KMS-11 (cell line): Measurements from ENCODE around the gene LARP4B.
A peak's percentile ranks its signal among the peaks of the same experiment; 100 is the strongest.

Source experiments
- H2AFZ ChIP-seq: fragments of 200-600 bp; sonication (generic); 2 replicates; pipeline ENCODE4 v1.6.1; 2016; ENCODE audit warnings: antibody characterized with exemption, mixed run types, low read depth
- H3K27ac ChIP-seq: fragments of 200-600 bp; sonication (generic); 2 replicates; pipeline ENCODE4 v1.6.1; 2016; ENCODE audit warnings: mild to moderate bottlenecking, mixed run types
- H3K27me3 ChIP-seq: fragments of 200-600 bp; sonication (generic); 2 replicates; pipeline ENCODE4 v1.6.1; 2017; ENCODE audit warnings: mild to moderate bottlenecking, low read depth, mixed run types, moderate library complexity; ENCODE audit not compliant: insufficient read depth
- H3K36me3 ChIP-seq: fragments of 200-600 bp; sonication (generic); 2 replicates; pipeline ENCODE4 v1.6.1; 2017; ENCODE audit warnings: mild to moderate bottlenecking, mixed run types; ENCODE audit not compliant: insufficient read depth
- H3K4me1 ChIP-seq: fragments of 200-600 bp; sonication (generic); 2 replicates; pipeline ENCODE4 v1.6.1; 2016; ENCODE audit warnings: mild to moderate bottlenecking, low read depth, mixed run types; ENCODE audit not compliant: poor library complexity, severe bottlenecking
- H3K4me2 ChIP-seq: fragments of 200-600 bp; sonication (generic); 2 replicates; pipeline ENCODE4 v1.7.0; 2016; ENCODE audit warnings: mild to moderate bottlenecking, mixed run types
- H3K4me3 ChIP-seq: fragments of 200-600 bp; sonication (generic); IDR thresholded peaks from 2 replicates; pipeline ENCODE4 v1.6.1; 2017; ENCODE audit warnings: low read depth, low read length, mixed read lengths; ENCODE audit not compliant: insufficient read depth
- H3K79me2 ChIP-seq: fragments of 200-600 bp; sonication (generic); 2 replicates; pipeline ENCODE4 v1.6.1; 2016; ENCODE audit warnings: low read depth, mixed run types; ENCODE audit not compliant: insufficient read depth
- H3K9ac ChIP-seq: fragments of 200-600 bp; sonication (generic); 2 replicates; pipeline ENCODE4 v1.6.1; 2016; ENCODE audit warnings: mild to moderate bottlenecking, mixed run types
- H4K20me1 ChIP-seq: fragments of 200-600 bp; sonication (generic); 2 replicates; pipeline ENCODE4 v1.6.1; 2016; ENCODE audit warnings: mild to moderate bottlenecking, mixed run types; ENCODE audit not compliant: insufficient read depth
- TF ChIP-seq, protein P1 (sequence below): fragments of 200-600 bp; sonication (generic); conservative IDR thresholded peaks from 2 replicates; pipeline ENCODE4 v1.6.1; 2017; ENCODE audit warnings: low read depth, mild to moderate bottlenecking, antibody characterized with exemption, low read length, moderate library complexity, mixed read lengths

Gene LARP4B

GRCh38 chr10:817371-817770, 114.1 kb downstream of the LARP4B start:
- peaks cover 23% of the 10 kb centered on the region; the same call in 1 of the 2 replicates for H3K36me3 ChIP-seq
- H3K79me2 ChIP-seq = no peaks in the 10 kb centered on the region
- no peak overlapping the region for H3K4me2 ChIP-seq
- no peak overlapping the region for H3K9ac ChIP-seq
- H3K27me3 ChIP-seq = no peaks in the 10 kb centered on the region
- no peak overlapping the region for H3K4me3 ChIP-seq
- TF ChIP-seq, protein P1, sequence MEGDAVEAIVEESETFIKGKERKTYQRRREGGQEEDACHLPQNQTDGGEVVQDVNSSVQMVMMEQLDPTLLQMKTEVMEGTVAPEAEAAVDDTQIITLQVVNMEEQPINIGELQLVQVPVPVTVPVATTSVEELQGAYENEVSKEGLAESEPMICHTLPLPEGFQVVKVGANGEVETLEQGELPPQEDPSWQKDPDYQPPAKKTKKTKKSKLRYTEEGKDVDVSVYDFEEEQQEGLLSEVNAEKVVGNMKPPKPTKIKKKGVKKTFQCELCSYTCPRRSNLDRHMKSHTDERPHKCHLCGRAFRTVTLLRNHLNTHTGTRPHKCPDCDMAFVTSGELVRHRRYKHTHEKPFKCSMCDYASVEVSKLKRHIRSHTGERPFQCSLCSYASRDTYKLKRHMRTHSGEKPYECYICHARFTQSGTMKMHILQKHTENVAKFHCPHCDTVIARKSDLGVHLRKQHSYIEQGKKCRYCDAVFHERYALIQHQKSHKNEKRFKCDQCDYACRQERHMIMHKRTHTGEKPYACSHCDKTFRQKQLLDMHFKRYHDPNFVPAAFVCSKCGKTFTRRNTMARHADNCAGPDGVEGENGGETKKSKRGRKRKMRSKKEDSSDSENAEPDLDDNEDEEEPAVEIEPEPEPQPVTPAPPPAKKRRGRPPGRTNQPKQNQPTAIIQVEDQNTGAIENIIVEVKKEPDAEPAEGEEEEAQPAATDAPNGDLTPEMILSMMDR = no peak
- no peaks in the 10 kb centered on the region for H3K4me1 ChIP-seq
- no peaks in the 10 kb centered on the region for H4K20me1 ChIP-seq
- no peak overlapping the region for H3K27ac ChIP-seq
- H2AFZ ChIP-seq = no peak overlapping the region

GRCh38 chr10:816958-817357, 114.5 kb downstream of the LARP4B start:
- TF ChIP-seq, protein P1 = no peak
- Histone ChIP-seq H4K20me1 (no peaks in the 10 kb centered on the region), H3K9ac (no peak overlapping the region), H3K36me3 (peaks cover 25% of the 10 kb centered on the region; the same call in 1 of the 2 replicates), H3K4me1 (no peaks in the 10 kb centered on the region), H3K79me2 (no peaks in the 10 kb centered on the region), H3K4me2 (no peak overlapping the region), H3K27ac (no peak overlapping the region), H3K27me3 (no peaks in the 10 kb centered on the region), H2AFZ (no peak overlapping the region), H3K4me3 (no peak overlapping the region)

DNA sequence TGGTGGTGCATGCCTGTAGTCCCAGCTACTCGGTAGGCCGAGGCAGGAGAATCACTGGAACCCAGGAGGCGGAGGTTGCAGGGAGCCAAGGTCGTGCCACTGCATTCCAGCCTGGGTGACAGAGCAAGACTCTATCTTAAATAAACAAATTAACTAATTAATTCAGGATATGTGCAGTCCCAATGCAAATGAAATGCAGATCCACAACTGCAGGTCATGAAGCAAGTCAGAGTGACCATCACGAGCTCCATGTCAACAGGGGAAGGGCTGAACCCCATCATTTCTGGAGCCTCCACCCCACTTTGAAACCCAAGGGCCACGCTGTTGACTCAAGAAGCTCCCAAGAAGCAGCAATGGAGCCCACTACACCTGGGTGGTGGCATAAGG, 115.4 kb downstream of the LARP4B start:
- H3K4me1 ChIP-seq = no peaks in the 10 kb centered on the region
- no peaks in the 10 kb centered on the region for H4K20me1 ChIP-seq

DNA sequence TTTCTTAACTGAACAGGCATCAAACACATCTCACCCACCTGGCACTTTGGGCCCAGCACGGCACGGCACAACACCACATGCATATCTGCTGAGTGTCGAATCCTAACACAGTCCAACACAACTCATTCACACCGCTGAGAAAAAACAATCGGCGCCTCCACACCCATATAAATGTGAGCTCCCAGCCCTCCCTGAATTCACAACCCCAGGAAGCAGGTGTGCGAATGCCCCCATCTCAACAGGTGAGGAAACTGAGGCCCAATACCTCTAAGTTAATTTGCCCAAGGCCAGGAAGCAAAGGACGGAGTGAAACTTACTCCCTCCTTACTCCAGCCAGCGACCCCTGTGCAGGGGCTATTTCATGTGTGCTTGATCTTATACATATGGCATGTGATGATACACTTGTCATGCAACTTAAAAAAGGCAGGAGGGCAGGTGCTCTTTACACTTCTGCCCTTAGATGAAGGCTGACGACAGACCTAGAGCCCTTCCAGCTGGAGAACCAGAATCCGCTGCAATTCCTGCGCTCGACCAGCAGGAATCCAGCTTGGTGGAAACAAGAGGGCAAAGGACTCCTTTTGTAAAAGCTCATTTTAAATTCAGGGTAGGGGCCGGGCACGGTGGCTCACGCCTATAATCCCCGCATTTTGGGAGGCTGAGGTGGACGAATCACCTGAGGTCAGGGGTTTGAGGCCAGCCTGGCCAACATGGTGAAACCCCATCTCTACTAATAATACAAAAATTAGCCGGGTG, 116.0 kb downstream of the LARP4B start:
- Histone ChIP-seq H3K27ac (no peak overlapping the region), H3K79me2 (no peaks in the 10 kb centered on the region), H2AFZ (no peak overlapping the region), H3K4me1 (no peaks in the 10 kb centered on the region), H3K9ac (no peak overlapping the region), H3K27me3 (no peaks in the 10 kb centered on the region), H3K36me3 (peaks cover 25% of the 10 kb centered on the region; the same call in 1 of the 2 replicates), H3K4me3 (no peak overlapping the region), H4K20me1 (no peaks in the 10 kb centered on the region), H3K4me2 (no peak overlapping the region)
- TF ChIP-seq, protein P1 = no peak

More for the DNA sequence above, 115.4 kb downstream of the LARP4B start:
- H3K9ac ChIP-seq = no peak overlapping the region
- H3K27me3 ChIP-seq = no peaks in the 10 kb centered on the region
- H3K4me2 ChIP-seq = no peak overlapping the region
- H3K4me3 ChIP-seq = no peak overlapping the region
- H3K27ac ChIP-seq = no peak overlapping the region
- no peak overlapping the region for H2AFZ ChIP-seq
- H3K79me2 ChIP-seq = no peaks in the 10 kb centered on the region
- H3K36me3 ChIP-seq = peaks cover 25% of the 10 kb centered on the region; the same call in 1 of the 2 replicates
- TF ChIP-seq, protein P1 = 0 out of 2 replicates have a peak, but pooled peaks have one; percentile 14
